Measurements from ENCODE around the gene GNAS. TPM values are rescaled to one million over a fixed set of nuclear protein-coding genes. Genes with fewer than 3 reads are reported as not detected.

GNAS gene
- total RNA-seq, 2 experiments from 2014 or later = 1,245 to 1,317 TPM

DNA sequence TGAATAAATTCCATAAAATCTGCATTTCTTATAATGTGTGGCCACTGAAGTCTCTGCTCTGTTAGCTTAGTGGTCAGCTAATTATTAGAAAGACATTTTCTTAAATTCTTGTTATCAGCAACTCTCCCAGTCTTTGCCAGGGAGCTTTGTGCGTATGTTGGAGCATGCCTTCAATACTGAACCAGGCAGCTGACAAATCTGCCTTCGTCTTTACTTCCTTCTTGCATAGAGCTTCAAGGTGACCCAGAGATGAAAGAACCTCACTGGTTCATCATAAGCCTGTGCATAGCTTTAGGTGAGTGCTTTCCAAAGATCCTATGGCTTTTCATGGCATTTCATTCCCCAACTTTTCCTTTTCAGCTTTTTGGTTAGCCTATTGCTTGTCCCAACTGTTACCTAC, 85.6 kb downstream of the GNAS start:
- DNase-seq (no peak), ATAC-seq (ENCODE audit: poor library complexity) (no peak)
- Mint-ChIP-seq H3K4me1 (ENCODE audit: low read depth) (no peaks in the 10 kb centered on the region), H3K27me3 (peaks cover 36% of the 10 kb centered on the region), H3K4me3 (no peak overlapping the region), H3K36me3 (ENCODE audit: low read depth) (no peaks in the 10 kb centered on the region), H3K27ac (no peak overlapping the region), H3K9me3 (no peaks in the 10 kb centered on the region)
- Histone ChIP-seq H3K9me3 (ENCODE audit: control insufficient read depth in 1 of 2, insufficient read depth in 1 of 2, low read length in 2 of 2) (no peaks in the 10 kb centered on the region), H3K27ac (ENCODE audit: low read depth in 1 of 2, low read length in 2 of 2) (no peak overlapping the region), H3K4me3 (ENCODE audit: low read length) (no peak overlapping the region), H3K27me3 (ENCODE audit: control insufficient read depth in 1 of 2, insufficient read depth in 2 of 2, low read length in 2 of 2) (no peaks in the 10 kb centered on the region), H3K36me3 (ENCODE audit: insufficient read depth, low read length) (no peaks in the 10 kb centered on the region), H3K4me1 (ENCODE audit: insufficient read depth, low read length) (no peaks in the 10 kb centered on the region)
- intact Hi-C loops (cut with DNase I, micrococcal nuclease) = no loop called here
- CTCF ChIA-PET = no interaction called here
- TF ChIP-seq, protein P1, sequence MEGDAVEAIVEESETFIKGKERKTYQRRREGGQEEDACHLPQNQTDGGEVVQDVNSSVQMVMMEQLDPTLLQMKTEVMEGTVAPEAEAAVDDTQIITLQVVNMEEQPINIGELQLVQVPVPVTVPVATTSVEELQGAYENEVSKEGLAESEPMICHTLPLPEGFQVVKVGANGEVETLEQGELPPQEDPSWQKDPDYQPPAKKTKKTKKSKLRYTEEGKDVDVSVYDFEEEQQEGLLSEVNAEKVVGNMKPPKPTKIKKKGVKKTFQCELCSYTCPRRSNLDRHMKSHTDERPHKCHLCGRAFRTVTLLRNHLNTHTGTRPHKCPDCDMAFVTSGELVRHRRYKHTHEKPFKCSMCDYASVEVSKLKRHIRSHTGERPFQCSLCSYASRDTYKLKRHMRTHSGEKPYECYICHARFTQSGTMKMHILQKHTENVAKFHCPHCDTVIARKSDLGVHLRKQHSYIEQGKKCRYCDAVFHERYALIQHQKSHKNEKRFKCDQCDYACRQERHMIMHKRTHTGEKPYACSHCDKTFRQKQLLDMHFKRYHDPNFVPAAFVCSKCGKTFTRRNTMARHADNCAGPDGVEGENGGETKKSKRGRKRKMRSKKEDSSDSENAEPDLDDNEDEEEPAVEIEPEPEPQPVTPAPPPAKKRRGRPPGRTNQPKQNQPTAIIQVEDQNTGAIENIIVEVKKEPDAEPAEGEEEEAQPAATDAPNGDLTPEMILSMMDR (IDR thresholded peaks at IDR 0.05) = no peak
- POLR2A ChIA-PET = no interaction called here

DNA sequence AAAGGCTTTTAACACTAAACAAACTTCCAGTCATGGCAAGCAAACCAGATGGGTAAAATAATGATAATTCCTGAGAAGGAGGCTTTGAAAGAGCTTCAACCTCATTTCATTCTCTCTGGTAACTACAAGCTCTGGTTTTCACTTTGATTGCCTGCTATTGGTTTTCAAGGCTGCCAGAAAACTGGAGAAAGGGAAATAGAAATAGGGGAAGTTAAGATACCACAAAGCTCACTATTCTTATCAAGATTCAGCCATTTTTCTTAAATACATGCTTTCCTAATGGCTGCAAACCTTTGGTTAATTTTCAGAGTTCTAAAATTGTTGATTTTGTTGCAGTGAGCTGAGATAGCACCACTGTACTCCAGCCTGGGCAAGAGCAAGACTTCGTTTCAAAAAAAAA, 86.0 kb downstream of the GNAS start:
- DNase-seq (peak in 2 of 14 experiments; percentile 9), ATAC-seq (ENCODE audit: poor library complexity) (no peak)
- Histone ChIP-seq H3K36me3 (ENCODE audit: insufficient read depth, low read length) (no peaks in the 10 kb centered on the region), H3K4me3 (ENCODE audit: low read length) (no peak overlapping the region), H3K27ac (ENCODE audit: low read depth in 1 of 2, low read length in 2 of 2) (no peak overlapping the region), H3K27me3 (ENCODE audit: control insufficient read depth in 1 of 2, insufficient read depth in 2 of 2, low read length in 2 of 2) (no peaks in the 10 kb centered on the region), H3K4me1 (ENCODE audit: insufficient read depth, low read length) (no peaks in the 10 kb centered on the region), H3K9me3 (ENCODE audit: control insufficient read depth in 1 of 2, insufficient read depth in 1 of 2, low read length in 2 of 2) (no peaks in the 10 kb centered on the region)
- TF ChIP-seq, protein P1 (IDR thresholded peaks at IDR 0.05) = no peak
- H3K27ac Mint-ChIP-seq = no peak overlapping the region
- CTCF ChIA-PET = no interaction called here
- no peaks in the 10 kb centered on the region for H3K9me3 Mint-ChIP-seq
- intact Hi-C loops (cut with DNase I, micrococcal nuclease) = no loop called here
- H3K4me3 Mint-ChIP-seq = no peak overlapping the region
- peaks cover 34% of the 10 kb centered on the region for H3K27me3 Mint-ChIP-seq
- H3K36me3 Mint-ChIP-seq (ENCODE audit: low read depth) = no peaks in the 10 kb centered on the region
- H3K4me1 Mint-ChIP-seq (ENCODE audit: low read depth) = no peaks in the 10 kb centered on the region
- POLR2A ChIA-PET = no interaction called here

DNA sequence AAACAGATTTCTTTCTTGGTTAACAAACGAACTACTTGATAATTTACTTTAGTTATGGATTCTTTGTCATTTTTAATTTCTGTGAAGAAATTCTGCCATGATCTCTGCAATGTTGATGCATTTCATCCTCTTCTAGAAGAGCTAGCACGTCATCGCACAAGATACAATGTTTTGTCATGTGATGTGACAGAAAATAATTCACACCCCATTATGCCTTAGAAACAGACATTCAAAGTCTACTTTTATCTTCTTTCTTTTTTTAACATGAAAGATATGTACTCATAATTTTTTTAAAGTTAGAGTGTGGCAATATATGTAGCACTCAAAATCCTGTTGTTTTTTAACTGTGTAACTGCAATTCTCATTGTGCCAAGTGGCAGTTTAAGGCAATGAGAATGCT, 89.0 kb downstream of the GNAS start:
- Mint-ChIP-seq H3K4me1 (ENCODE audit: low read depth) (no peaks in the 10 kb centered on the region), H3K9me3 (no peaks in the 10 kb centered on the region), H3K36me3 (ENCODE audit: low read depth) (no peaks in the 10 kb centered on the region), H3K4me3 (no peak overlapping the region), H3K27me3 (peaks cover 12% of the 10 kb centered on the region), H3K27ac (no peak overlapping the region)
- no peaks in the 10 kb centered on the region for H3K27me3 ChIP-seq (ENCODE audit: control insufficient read depth in 1 of 2, insufficient read depth in 2 of 2, low read length in 2 of 2)
- intact Hi-C loops (cut with DNase I, micrococcal nuclease) = no loop called here
- no peak for DNase-seq
- H3K9me3 ChIP-seq (ENCODE audit: control insufficient read depth in 1 of 2, insufficient read depth in 1 of 2, low read length in 2 of 2) = no peaks in the 10 kb centered on the region
- TF ChIP-seq, protein P1 (IDR thresholded peaks at IDR 0.05) = no peak
- CTCF ChIA-PET = no interaction called here
- no peaks in the 10 kb centered on the region for H3K36me3 ChIP-seq (ENCODE audit: insufficient read depth, low read length)
- H3K4me1 ChIP-seq (ENCODE audit: insufficient read depth, low read length) = no peaks in the 10 kb centered on the region
- H3K4me3 ChIP-seq (ENCODE audit: low read length) = no peak overlapping the region
- no peak overlapping the region for H3K27ac ChIP-seq (ENCODE audit: low read depth in 1 of 2, low read length in 2 of 2)
- POLR2A ChIA-PET = no interaction called here
- no peak for ATAC-seq (ENCODE audit: poor library complexity)

Measured in CD4-positive, alpha-beta T cell (primary cell).